ENCODE data around the gene PELI2. TPM values are rescaled to one million over a fixed set of nuclear protein-coding genes. Genes with fewer than 3 reads are reported as not detected.

Gene PELI2
- total RNA-seq, 2 donors from 2014 or later: 22.2 to 28.3 TPM

- H3K36me3 ChIP-seq: no peaks in the 10 kb centered on the region
- no peak overlapping the region for H3K4me3 ChIP-seq
- no peaks in the 10 kb centered on the region for H3K27me3 ChIP-seq (replicated peaks; ENCODE audit: insufficient read depth)
- peaks cover 2% of the 10 kb centered on the region for H3K9me3 ChIP-seq
- DNase-seq (ENCODE audit: low spot score): no peak
- no peak for TF ChIP-seq CTCF (IDR thresholded peaks at IDR 0.05)
- H3K27ac ChIP-seq: no peak overlapping the region
- no peaks in the 10 kb centered on the region for H3K4me1 ChIP-seq (ENCODE audit: control insufficient read depth in 1 of 2, low read depth in 2 of 2)
- no peak for ATAC-seq (ENCODE audit: insufficient number of reproducible peaks, low FRiP score, low read depth)
These were observed 144.3 kb downstream of the PELI2 start for GRCh38 chr14:56262530-56262929.

GRCh38 chr14:56268039-56268438 is 149.8 kb downstream of the PELI2 start:
- no peaks in the 10 kb centered on the region for H3K36me3 ChIP-seq
- H3K9me3 ChIP-seq: no peaks in the 10 kb centered on the region
- no peak overlapping the region for H3K27ac ChIP-seq
- DNase-seq (ENCODE audit: low spot score): no peak
- H3K27me3 ChIP-seq (replicated peaks; ENCODE audit: insufficient read depth): no peaks in the 10 kb centered on the region
- no peak for TF ChIP-seq CTCF (IDR thresholded peaks at IDR 0.05)
- no peak for ATAC-seq (ENCODE audit: insufficient number of reproducible peaks, low FRiP score, low read depth)
- no peak overlapping the region for H3K4me3 ChIP-seq
- peaks cover 5 to 18% of the 10 kb centered on the region in 2 donors for H3K4me1 ChIP-seq (ENCODE audit: control insufficient read depth in 1 of 2, low read depth in 2 of 2)

GRCh38 chr14:56268673-56269072 is 150.5 kb downstream of the PELI2 start:
- Histone ChIP-seq H3K9me3 (no peaks in the 10 kb centered on the region), H3K4me1 (ENCODE audit: control insufficient read depth in 1 of 2, low read depth in 2 of 2) (peaks cover 5 to 24% of the 10 kb centered on the region in 2 donors), H3K27ac (no peak overlapping the region), H3K27me3 (replicated peaks; ENCODE audit: insufficient read depth) (no peaks in the 10 kb centered on the region), H3K4me3 (no peak overlapping the region), H3K36me3 (no peaks in the 10 kb centered on the region)
- no peak for DNase-seq (ENCODE audit: low spot score)
- TF ChIP-seq CTCF (IDR thresholded peaks at IDR 0.05): no peak
- ATAC-seq (ENCODE audit: insufficient number of reproducible peaks, low FRiP score, low read depth): no peak

GRCh38 chr14:56270921-56271320 is 152.7 kb downstream of the PELI2 start:
- H3K36me3 ChIP-seq: no peaks in the 10 kb centered on the region
- no peak overlapping the region for H3K4me3 ChIP-seq
- H3K9me3 ChIP-seq: no peaks in the 10 kb centered on the region
- H3K4me1 ChIP-seq (ENCODE audit: control insufficient read depth in 1 of 2, low read depth in 2 of 2): peaks cover 9 to 37% of the 10 kb centered on the region in 2 donors
- no peaks in the 10 kb centered on the region for H3K27me3 ChIP-seq (replicated peaks; ENCODE audit: insufficient read depth)
- H3K27ac ChIP-seq: peak overlapping the region in 1 of 2 donors; percentile 71
- DNase-seq (ENCODE audit: low spot score) (no peak), ATAC-seq (ENCODE audit: insufficient number of reproducible peaks, low FRiP score, low read depth) (no peak)
- no peak for TF ChIP-seq CTCF (IDR thresholded peaks at IDR 0.05)

GRCh38 chr14:56271970-56272369 is 153.8 kb downstream of the PELI2 start:
- ATAC-seq (ENCODE audit: insufficient number of reproducible peaks, low FRiP score, low read depth): peak; percentile 58

More at GRCh38 chr14:56271970-56272369, 153.8 kb downstream of the PELI2 start:
- Histone ChIP-seq H3K36me3 (no peaks in the 10 kb centered on the region), H3K27ac (peak overlapping the region; percentile 71 to 77), H3K27me3 (replicated peaks; ENCODE audit: insufficient read depth) (no peaks in the 10 kb centered on the region), H3K4me3 (no peak overlapping the region), H3K9me3 (no peaks in the 10 kb centered on the region), H3K4me1 (ENCODE audit: control insufficient read depth in 1 of 2, low read depth in 2 of 2) (peaks cover 9 to 37% of the 10 kb centered on the region in 2 donors)
- no peak for DNase-seq (ENCODE audit: low spot score)
- no peak for TF ChIP-seq CTCF (IDR thresholded peaks at IDR 0.05)

Measured in thoracic aorta (tissue), 2 donors.